HG02852 (cell line): ENCODE results near the gene TNNC1.

Experiments used
- ATAC-seq: cut with Tn5 transposase; IDR thresholded peaks from one replicate; pipeline ENCODE4 v1.9.1; 2021; ENCODE audit warnings: mild to moderate bottlenecking, moderate library complexity; ENCODE audit not compliant: unreplicated experiment

TNNC1 gene

DNA sequence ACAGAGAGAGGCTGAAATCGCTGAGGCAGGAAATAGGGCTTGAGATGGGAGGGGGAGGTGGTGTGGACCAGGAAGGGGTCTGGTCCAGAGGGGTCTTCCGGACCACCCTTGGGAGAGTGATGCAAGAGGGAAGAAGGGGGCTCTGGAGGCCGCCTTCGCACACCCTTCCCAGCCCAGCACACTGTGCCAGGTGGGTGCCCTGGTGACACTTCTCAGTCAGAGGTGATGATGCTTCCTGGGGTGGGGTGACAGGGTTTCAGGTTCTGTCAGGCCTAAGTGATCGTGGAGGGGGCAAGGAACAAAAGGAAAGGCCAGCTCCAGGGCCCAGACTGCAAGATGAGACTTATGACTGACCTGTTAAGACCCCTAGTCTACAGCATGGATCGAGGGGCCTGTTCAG lies 21.6 kb downstream of the TNNC1 start:
- ATAC-seq, result no peak

DNA sequence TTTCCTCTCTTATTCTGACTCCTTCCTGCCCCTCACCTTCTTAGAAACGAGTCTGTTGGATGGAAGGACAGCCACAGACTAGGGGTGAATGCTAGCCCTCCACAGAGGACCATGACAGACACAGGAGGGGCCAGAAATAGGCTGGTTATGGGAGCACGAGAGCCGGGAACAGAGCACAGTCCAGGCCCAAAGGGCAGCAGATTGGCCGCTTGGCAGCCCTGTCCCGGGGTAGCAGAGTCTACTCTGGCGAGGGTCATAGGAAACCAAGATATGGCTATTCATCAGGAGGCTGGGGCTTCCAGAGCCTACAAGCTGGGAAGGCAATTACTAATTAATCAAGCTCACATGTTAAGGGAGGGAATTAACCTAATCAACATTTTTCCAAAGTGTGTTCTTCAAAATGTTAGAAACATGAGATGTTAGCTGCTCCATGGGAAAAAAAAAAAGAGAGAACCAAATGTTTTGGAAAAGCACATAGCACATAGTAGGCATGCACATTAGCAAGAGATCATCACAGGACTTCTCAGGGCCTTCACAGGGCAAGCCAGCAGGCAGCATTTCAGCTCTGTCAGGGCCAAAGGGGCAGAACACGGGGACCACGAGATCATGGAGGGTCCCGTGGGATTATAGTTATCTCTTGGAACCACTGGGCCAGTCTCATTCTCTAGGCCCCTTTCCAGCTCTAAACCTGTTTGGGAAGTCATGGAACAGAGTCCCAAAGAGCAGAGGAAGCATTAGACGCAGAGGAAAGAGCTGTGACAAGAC lies 22.2 kb downstream of the TNNC1 start:
- ATAC-seq, result no peak

DNA sequence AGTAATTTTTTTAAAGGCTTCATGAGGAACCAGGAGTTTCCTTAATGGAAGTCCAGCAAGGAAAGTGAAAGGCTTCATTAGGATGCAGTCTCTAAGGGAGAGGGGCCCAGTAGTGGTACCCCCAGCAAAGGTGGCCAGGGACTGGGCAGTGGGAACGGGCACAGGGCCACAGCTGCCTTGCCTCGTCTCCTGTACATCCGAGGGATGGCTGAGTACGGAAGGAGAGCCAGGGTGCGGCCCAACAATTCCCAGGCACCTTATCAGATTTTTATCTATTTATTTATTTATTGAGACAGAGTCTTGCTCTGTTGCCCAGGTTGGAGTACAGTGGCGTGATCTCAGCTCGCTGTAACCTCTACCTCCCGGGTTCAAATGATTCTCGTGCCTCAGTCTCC lies 23.4 kb downstream of the TNNC1 start:
- no peak for ATAC-seq

- ATAC-seq, result no peak
Observed at GRCh38 chr3:52429779-52430415, 23.9 kb downstream of the TNNC1 start.

DNA sequence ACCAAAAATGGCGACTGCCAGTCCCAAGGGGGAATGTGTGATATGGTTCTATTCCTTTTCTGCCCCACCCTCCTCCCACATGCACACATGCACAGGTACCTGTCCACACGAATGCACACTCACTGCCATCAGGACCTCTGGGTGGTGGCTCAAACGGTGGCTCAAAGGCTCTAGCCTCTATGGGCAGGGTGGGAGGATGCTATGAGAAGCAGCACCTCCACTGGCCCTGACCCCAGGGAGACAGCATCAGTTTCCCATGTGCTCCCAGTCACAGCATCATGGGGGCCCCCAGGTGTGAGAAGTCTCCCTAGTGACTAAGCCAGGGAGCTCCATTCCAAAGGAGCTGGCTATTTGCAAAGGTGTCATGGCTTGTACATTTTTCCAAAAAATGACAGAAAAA lies 24.8 kb downstream of the TNNC1 start:
- no peak for ATAC-seq

DNA sequence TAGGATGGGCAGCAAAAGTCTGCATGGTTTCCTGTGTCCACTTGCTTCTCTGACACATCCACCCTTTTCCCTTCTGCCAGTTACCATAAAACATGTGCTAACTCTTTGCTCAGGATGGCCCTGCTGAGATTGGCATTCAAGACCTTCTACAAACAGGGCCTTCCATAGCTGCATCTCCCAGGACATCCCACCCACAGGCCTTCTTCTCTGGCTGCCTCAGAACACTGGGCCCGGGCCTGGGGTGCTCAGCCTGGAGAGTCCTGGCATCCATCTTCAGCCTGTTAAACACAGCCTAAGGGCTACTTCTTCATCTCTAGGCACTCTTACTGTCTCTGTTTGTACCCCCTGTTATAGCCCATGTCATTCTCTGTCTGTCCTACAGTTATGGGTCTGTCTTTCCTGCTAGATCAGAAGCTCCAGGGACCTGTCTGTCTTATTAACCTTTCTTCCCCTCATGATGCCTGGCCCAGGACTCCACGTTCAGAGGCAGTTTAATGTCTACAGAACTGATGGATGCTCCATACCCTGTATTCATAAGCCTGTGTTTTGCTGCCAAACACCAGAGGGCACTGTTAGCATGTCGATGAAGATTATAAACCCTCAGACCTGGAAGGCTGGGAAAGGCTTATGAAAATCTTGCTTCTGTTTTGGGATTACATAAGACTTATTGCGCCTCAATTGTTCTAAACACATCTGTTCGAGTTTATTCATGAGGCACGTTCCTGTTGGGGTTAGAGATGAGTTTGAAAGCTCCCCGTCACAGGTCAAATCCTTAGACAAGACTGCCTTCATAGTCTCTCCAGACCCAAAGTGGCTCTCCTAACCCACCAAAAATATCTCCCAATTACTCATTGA lies 25.5 kb downstream of the TNNC1 start:
- no peak for ATAC-seq

GRCh38 chr3:52423173-52423572 lies 30.7 kb downstream of the TNNC1 start:
- ATAC-seq, result no peak

DNA sequence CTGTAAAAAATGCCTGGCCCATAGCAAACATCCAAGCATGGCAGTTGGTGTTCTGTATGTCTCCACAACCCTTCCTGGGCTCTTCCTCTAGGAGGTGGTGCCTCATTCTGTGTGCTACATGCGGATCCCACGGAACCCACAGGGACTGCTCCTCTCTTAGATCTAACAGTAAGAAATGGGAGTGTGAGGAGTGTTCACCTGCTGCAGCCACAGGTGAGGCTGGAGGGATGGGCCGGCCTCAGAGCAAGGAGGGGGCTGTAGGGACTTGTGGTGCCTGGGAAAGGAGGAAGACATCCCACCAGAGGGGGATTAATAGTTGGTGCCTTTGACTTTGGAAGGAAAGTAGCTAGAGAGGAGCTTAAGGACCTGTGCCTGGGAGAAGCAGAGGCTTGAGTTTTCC lies 31.2 kb downstream of the TNNC1 start:
- no peak for ATAC-seq

DNA sequence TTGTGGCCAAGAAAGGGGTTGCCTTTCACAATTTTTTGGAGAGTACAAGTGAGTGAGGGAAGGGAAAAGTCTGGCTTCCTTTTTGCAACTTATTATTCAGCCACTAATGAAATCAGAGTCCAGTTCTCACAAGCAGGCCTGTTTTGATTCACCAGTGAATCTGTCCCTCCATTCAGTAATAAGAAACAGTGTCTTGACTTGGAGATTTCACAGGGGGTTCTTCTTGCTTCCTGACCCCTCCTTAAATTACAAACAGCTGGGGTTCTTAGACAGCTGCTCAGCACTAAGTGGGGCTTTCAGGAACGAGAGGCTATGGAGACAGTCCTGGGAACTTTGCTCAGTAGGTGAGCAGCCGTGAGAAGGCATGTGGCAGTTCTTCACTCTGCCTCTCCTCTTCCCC lies 33.5 kb downstream of the TNNC1 start:
- no peak for ATAC-seq

DNA sequence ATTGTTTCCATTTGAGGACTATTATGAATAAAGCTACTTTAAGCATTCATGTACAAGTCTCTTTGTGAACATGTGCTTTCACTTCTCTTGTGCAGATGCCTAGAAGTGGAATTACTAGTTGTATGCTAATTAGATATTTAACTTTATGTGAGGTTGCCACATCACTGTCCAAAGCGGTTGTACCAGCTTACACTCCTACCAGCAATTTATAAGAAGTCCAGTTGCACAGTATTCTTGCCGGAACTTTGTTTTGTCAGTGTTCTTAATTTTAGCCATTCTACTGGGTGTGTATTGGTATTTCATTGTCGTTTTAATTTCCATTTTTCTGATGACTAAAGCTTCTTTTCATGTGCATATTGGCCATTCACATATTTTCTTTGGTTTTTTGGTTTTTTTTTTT lies 38.0 kb downstream of the TNNC1 start:
- no peak for ATAC-seq

DNA sequence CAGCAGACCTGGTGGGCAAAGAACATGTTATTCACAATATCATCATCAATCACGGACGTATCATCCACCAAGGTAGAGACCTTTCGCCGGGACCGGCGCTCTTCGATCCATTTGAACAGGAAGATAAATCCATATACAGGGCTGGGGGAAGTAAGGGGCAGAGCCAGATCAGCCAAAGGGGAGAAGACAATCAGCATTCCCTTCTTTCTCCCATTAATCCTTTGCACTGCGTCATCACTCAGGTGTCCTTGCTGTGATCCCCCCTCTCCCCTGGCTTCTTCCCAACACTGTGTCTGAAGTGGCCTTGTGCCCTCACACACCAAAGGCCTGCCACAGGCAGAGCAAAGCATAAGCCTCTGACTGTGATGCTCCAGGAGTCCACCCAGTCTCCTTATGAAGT lies 45.4 kb downstream of the TNNC1 start:
- ATAC-seq, result no peak

- ATAC-seq, result no peak
Observed at GRCh38 chr3:52407779-52408178, 46.1 kb downstream of the TNNC1 start.

DNA sequence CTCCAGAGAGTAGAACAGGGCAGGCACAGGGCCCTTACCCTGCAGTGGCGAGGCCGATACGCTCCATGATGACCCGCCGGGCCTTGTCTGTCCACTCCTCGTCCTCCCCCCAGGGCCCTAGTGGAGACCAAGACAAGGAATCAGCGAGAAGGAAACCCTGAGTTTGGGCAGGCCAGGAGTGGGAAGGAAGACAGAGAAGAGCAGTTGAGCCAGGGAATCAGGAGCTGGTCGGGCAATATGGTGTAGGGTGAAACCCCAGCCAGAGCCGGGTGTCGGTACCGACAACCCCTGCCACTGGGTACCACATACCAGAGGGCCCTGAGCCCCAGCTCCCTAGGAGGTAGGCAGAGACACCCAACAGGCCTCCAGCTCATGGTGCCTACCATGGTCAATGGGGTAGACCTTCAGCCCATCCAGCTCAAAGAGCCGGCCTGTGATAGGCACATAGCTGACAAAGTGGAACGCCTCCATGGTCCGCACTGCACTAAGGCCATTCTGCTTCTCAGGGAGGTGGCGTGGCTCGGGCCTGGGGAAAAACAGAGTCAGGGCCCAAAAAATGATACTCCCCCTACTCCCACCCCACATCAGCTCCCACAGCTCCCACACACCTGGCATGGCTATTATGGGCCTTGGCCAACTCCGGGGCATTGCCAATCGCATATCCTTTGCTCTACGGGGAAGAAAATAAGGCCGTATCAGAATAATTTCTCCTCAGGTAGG lies 46.9 kb downstream of the TNNC1 start:
- ATAC-seq, result no peak

- no peak for ATAC-seq
Observed at GRCh38 chr3:52406231-52406661, 47.6 kb downstream of the TNNC1 start.

- no peak for ATAC-seq
Observed at GRCh38 chr3:52405601-52406110, 48.2 kb downstream of the TNNC1 start.

GRCh38 chr3:52405066-52405465 lies 48.8 kb downstream of the TNNC1 start:
- no peak for ATAC-seq

- no peak for ATAC-seq
Observed at GRCh38 chr3:52404391-52404790, 49.5 kb downstream of the TNNC1 start.

- no peak for ATAC-seq
Observed at GRCh38 chr3:52403955-52404354, 49.9 kb downstream of the TNNC1 start.

- no peak for ATAC-seq
Observed at GRCh38 chr3:52403271-52403841, 50.5 kb downstream of the TNNC1 start.

GRCh38 chr3:52402706-52403270 lies 51.1 kb downstream of the TNNC1 start:
- no peak for ATAC-seq
